ENCODE data around the gene ZNF792. TPM values are rescaled to one million over a fixed set of nuclear protein-coding genes. Genes with fewer than 3 reads are reported as not detected.
A peak's percentile ranks its signal among the peaks of the same experiment; 100 is the strongest.

Gene ZNF792
- polyA plus RNA-seq, 1 of the 3 experiments (the other 2 are of a cell fraction): 1.5 TPM

GRCh38 chr19:34961775-34962686, 2.0 kb downstream of the ZNF792 start (continued):
- no peak for TF ChIP-seq REST (IDR thresholded peaks at IDR 0.05; ENCODE audit: low read depth, low read length)
- no peak for TF ChIP-seq TAF1 (IDR thresholded peaks at IDR 0.05; ENCODE audit: borderline replicate concordance, low read depth, low read length)
- TF ChIP-seq FOXM1 (IDR thresholded peaks at IDR 0.05; ENCODE audit: low read depth): no peak
- TF ChIP-seq IRF3 (IDR thresholded peaks at IDR 0.05; ENCODE audit: low read depth, low read length): no peak
- no peak for TF ChIP-seq FOSL2 (IDR thresholded peaks at IDR 0.05; ENCODE audit: borderline replicate concordance, low read depth)
- TF ChIP-seq EZH2phosphoT487 (IDR thresholded peaks at IDR 0.05; ENCODE audit: borderline replicate concordance, low read depth): no peak

- CTCF ChIA-PET: interaction anchor here (4.0 kb wide), 1 partner anchor 11 kb away, joined by 32 read pairs; no protein-coding TSS in a partner anchor
- TF ChIP-seq MXI1 (IDR thresholded peaks at IDR 0.05; ENCODE audit: low read depth, low read length): no peak
- TF ChIP-seq RAD21 (IDR thresholded peaks at IDR 0.05; ENCODE audit: low read length): no peak
- TF ChIP-seq CHD2 (IDR thresholded peaks at IDR 0.05; ENCODE audit: low read length, partially characterized antibody): no peak
- TF ChIP-seq EP300 (IDR thresholded peaks at IDR 0.05; ENCODE audit: borderline replicate concordance in 1 of 2, low read depth in 1 of 2, low read length in 1 of 2): no peak
- no peak for TF ChIP-seq TAF1 (IDR thresholded peaks at IDR 0.05; ENCODE audit: borderline replicate concordance, low read depth, low read length)
- TF ChIP-seq GABPA (IDR thresholded peaks at IDR 0.05; ENCODE audit: low read depth): no peak
- TF ChIP-seq NRF1 (IDR thresholded peaks at IDR 0.05; ENCODE audit: low read depth, low read length): no peak
- TF ChIP-seq FOSL2 (IDR thresholded peaks at IDR 0.05; ENCODE audit: borderline replicate concordance, low read depth): no peak
- TF ChIP-seq USF2 (IDR thresholded peaks at IDR 0.05; ENCODE audit: borderline replicate concordance, low read depth, low read length): no peak
- TF ChIP-seq USF1 (IDR thresholded peaks at IDR 0.05; ENCODE audit: borderline replicate concordance, low read depth): no peak
These were observed 2.9 kb downstream of the ZNF792 start for GRCh38 chr19:34960940-34961679.

More at GRCh38 chr19:34960940-34961679, 2.9 kb downstream of the ZNF792 start:
- Histone ChIP-seq H3K27me3 (ENCODE audit: insufficient read depth) (no peaks in the 10 kb centered on the region), H3K9me3 (peaks cover 9% of the 10 kb centered on the region; the same call in 1 of the 2 replicates), H4K20me1 (ENCODE audit: insufficient read depth) (no peaks in the 10 kb centered on the region), H3K27ac (ENCODE audit: low read depth in 2 of 2, low read length in 1 of 2) (peak overlapping the region in 1 of 2 experiments; percentile 94; a peak in 2 of 4 replicates), H3F3A (replicated peaks; ENCODE audit: insufficient read depth) (no peaks in the 10 kb centered on the region), H3K9ac (no peak overlapping the region), H3K79me2 (ENCODE audit: insufficient read depth) (peaks cover 23% of the 10 kb centered on the region; the same call in 1 of the 2 replicates), H3K9me2 (no peaks in the 10 kb centered on the region), H3K4me2 (no peak overlapping the region), H2AFZ (ENCODE audit: low read depth) (no peak overlapping the region), H3K4me3 (ENCODE audit: low read depth in 2 of 2, low read length in 1 of 2) (peak overlapping the region in 1 of 2 experiments; percentile 95; a peak in 1 of 4 replicates), H3K4me1 (ENCODE audit: control insufficient read depth in 1 of 2, insufficient read depth in 2 of 2, low read depth in 1 of 2, low read length in 1 of 2) (peaks cover 0 to 21% of the 10 kb centered on the region in 2 experiments; a peak in 2 of 4 replicates), H3K36me3 (replicated peaks in 1 of 2; ENCODE audit: control insufficient read depth in 1 of 2, insufficient read depth in 2 of 2, low read length in 1 of 2) (peaks cover 34 to 44% of the 10 kb centered on the region in 2 experiments)
- no peak for DNase-seq
- 86% methylated on average over 12 of the region's 12 CpGs for WGBS (ENCODE audit: low lambda C conversion rate)
- POLR2A ChIA-PET: no interaction called here

Measured in SK-N-SH (cell line).